A549 (cell line): ENCODE results near the gene PECR. TPM values are rescaled to one million over a fixed set of nuclear protein-coding genes. Genes with fewer than 3 reads are reported as not detected.

Experiments used
- ATAC-seq, 2 experiments: fragments of 200-7000 bp in 1 of 2; fragments of >200 bp in 1 of 2; cut with Nextera tagmentation in 1 of 2; cut with Tn5 transposase in 1 of 2; 3 replicates each; pipeline versions ENCODE4 v1.8.0 to v1.9.1; 2018 to 2020; ENCODE audit warnings: mild to moderate bottlenecking in 1 of 2, moderate library complexity in 1 of 2
- CTCF ChIA-PET: fragments of 300-600 bp; sonication (Branson Sonifier 250); formaldehyde crosslinking; extraction: SDS; loops from one replicate; lab custom pipeline; 2021; ENCODE audit warnings: antibody characterized with exemption, inconsistent platforms; lab: Yijun Ruan, JAX
- POLR2A ChIA-PET: fragments of 350-600 bp; formaldehyde crosslinking; extraction: SDS; loops from one replicate; lab custom pipeline; 2021; ENCODE audit warnings: antibody characterized with exemption, inconsistent platforms; lab: Yijun Ruan, JAX
- DNase-seq, 2 experiments: peaks; one replicate each; pipeline versions ENCODE4 v3.0.0 to v3.0.0-alpha.2; 2011 to 2016; ENCODE audit warnings: low read depth in 1 of 2, low spot score in 1 of 2
- FAIRE-seq: peaks from 2 replicates; lab custom pipeline; 2011; peaks lifted over from hg19 to GRCh38; lab: Jason Lieb, UNC
- H3K27ac ChIP-seq, 2 experiments: fragments of >200 bp; sonication (Bioruptor Twin); formaldehyde crosslinking; 3 replicates each; pipeline ENCODE4 v1.5.1; 2016 to 2017
- H3K4me1 ChIP-seq: fragments of >200 bp; sonication (Bioruptor Twin); formaldehyde crosslinking; 3 replicates; pipeline ENCODE4 v1.6.1; 2016
- H3K4me2 ChIP-seq: fragments of >200 bp; sonication (Bioruptor Twin); formaldehyde crosslinking; 3 replicates; pipeline ENCODE4 v1.6.1; 2016
- H3K4me3 ChIP-seq: fragments of >200 bp; sonication (Bioruptor Twin); formaldehyde crosslinking; 3 replicates; pipeline ENCODE4 v1.5.1; 2016
- H3K9me3 ChIP-seq: fragments of >200 bp; sonication (Bioruptor Twin); formaldehyde crosslinking; 3 replicates; pipeline ENCODE4 v1.6.1; 2016
- ATOH8 ChIP-seq: fragments of 250-450 bp; sonication (Bioruptor Pico); IDR thresholded peaks from 2 replicates; pipeline ENCODE4 v1.5.0; 2020; ENCODE audit warnings: low read depth, mild to moderate bottlenecking, moderate library complexity
- BCL3 ChIP-seq: fragments of >200 bp; sonication (Bioruptor Twin); formaldehyde crosslinking; IDR thresholded peaks from 3 replicates; pipeline ENCODE4 v1.6.1; 2016
- BHLHE40 ChIP-seq: IDR thresholded peaks from 2 replicates; pipeline ENCODE4 v1.6.1; 2012; ENCODE audit warnings: low read depth, low read length, inconsistent platforms
- CBX2 ChIP-seq: fragments of 200-600 bp; sonication (generic); IDR thresholded peaks from 2 replicates; pipeline ENCODE4 v1.6.1; 2016; ENCODE audit warnings: low read depth, mild to moderate bottlenecking, borderline replicate concordance
- CHD2 ChIP-seq: fragments of 150-350 bp; IDR thresholded peaks from 2 replicates; pipeline ENCODE4 v1.6.1; 2014; ENCODE audit warnings: low read length; ENCODE audit not compliant: partially characterized antibody
- CTCF ChIP-seq: fragments of >200 bp; sonication (Bioruptor Twin); formaldehyde crosslinking; IDR thresholded peaks from 3 replicates; pipeline ENCODE4 v1.5.1; 2016
- EP300 ChIP-seq, 2 experiments: fragments of >200 bp; sonication (Bioruptor Twin); formaldehyde crosslinking; IDR thresholded peaks; 2 replicates in 1 of 2; 3 replicates in 1 of 2; pipeline ENCODE4 v1.6.1; 2016 to 2017
- FOSB ChIP-seq: fragments of 250-450 bp; sonication (Bioruptor Pico); IDR thresholded peaks from 2 replicates; pipeline ENCODE4 v1.5.0; 2020; ENCODE audit warnings: mild to moderate bottlenecking, moderate library complexity
- FOSL2 ChIP-seq, 2 experiments: fragments of 450-650 bp in 1 of 2; fragments of >200 bp in 1 of 2; sonication (Bioruptor Twin) in 1 of 2; formaldehyde crosslinking; IDR thresholded peaks; 2 replicates each; pipeline versions ENCODE4 v1.5.0 to v1.6.1; 2016 to 2020; ENCODE audit warnings: mild to moderate bottlenecking in 1 of 2, moderate library complexity in 1 of 2
- FOXS1 ChIP-seq: fragments of 250-450 bp; sonication (Bioruptor Pico); IDR thresholded peaks from 2 replicates; pipeline ENCODE4 v1.5.0; 2020; ENCODE audit warnings: mild to moderate bottlenecking, moderate library complexity
- HES2 ChIP-seq: fragments of >200 bp; sonication (Bioruptor Twin); formaldehyde crosslinking; IDR thresholded peaks from 2 replicates; pipeline ENCODE4 v1.6.1; 2016
- HEYL ChIP-seq: fragments of 250-450 bp; sonication (Bioruptor Pico); IDR thresholded peaks from 2 replicates; pipeline ENCODE4 v1.8.0; 2021; ENCODE audit warnings: mild to moderate bottlenecking, moderate library complexity
- HOXA7 ChIP-seq: fragments of 250-450 bp; sonication (Bioruptor Pico); IDR thresholded peaks from 2 replicates; pipeline ENCODE4 v1.5.0; 2020; ENCODE audit warnings: mild to moderate bottlenecking, moderate library complexity
- HOXB13 ChIP-seq: fragments of 250-450 bp; sonication (Bioruptor Pico); IDR thresholded peaks from 2 replicates; pipeline ENCODE4 v1.5.0; 2020; ENCODE audit warnings: low read depth, mild to moderate bottlenecking, moderate library complexity
- HOXB5 ChIP-seq: fragments of 250-450 bp; sonication (Bioruptor Pico); IDR thresholded peaks from 2 replicates; pipeline ENCODE4 v1.5.0; 2020; ENCODE audit warnings: mild to moderate bottlenecking, moderate library complexity
- KDM1A ChIP-seq: fragments of 200-600 bp; sonication (generic); IDR thresholded peaks from 2 replicates; pipeline ENCODE4 v1.6.1; 2016; ENCODE audit warnings: low read depth, mild to moderate bottlenecking
- MAX ChIP-seq: IDR thresholded peaks from 2 replicates; pipeline ENCODE4 v1.6.1; 2012
- MAZ ChIP-seq: fragments of 150-350 bp; IDR thresholded peaks from 2 replicates; pipeline ENCODE4 v1.6.1; 2014; ENCODE audit warnings: antibody characterized with exemption, low read depth, low read length, borderline replicate concordance
- MYC ChIP-seq: IDR thresholded peaks from 2 replicates; pipeline ENCODE4 v1.6.1; 2012; ENCODE audit warnings: mild to moderate bottlenecking, inconsistent platforms, low read length, improper control_type of control experiment, borderline replicate concordance
- NPAS2 ChIP-seq: fragments of 250-450 bp; sonication (Bioruptor Pico); IDR thresholded peaks from 2 replicates; pipeline ENCODE4 v1.8.0; 2022; ENCODE audit warnings: mild to moderate bottlenecking, moderate library complexity, borderline replicate concordance
- NR3C1 ChIP-seq: fragments of >200 bp; sonication (Bioruptor Twin); formaldehyde crosslinking; IDR thresholded peaks from 3 replicates; pipeline ENCODE4 v1.6.1; 2017
- PHF8 ChIP-seq: fragments of 200-600 bp; sonication (generic); IDR thresholded peaks from 2 replicates; pipeline ENCODE4 v1.6.1; 2016; ENCODE audit warnings: low read depth, mild to moderate bottlenecking, antibody characterized with exemption, moderate library complexity, borderline replicate concordance
- POLR2A ChIP-seq: IDR thresholded peaks from 2 replicates; pipeline ENCODE4 v1.6.1; 2012; ENCODE audit warnings: mild to moderate bottlenecking, low read length
- POLR2AphosphoS2 ChIP-seq: conservative IDR thresholded peaks from 2 replicates; pipeline ENCODE4 v1.6.1; 2012; ENCODE audit warnings: low read length, improper control_type of control experiment, inconsistent platforms
- RCOR1 ChIP-seq: fragments of 150-350 bp; IDR thresholded peaks from 2 replicates; pipeline ENCODE4 v1.6.1; 2014; ENCODE audit warnings: antibody characterized with exemption, low read length, low read depth
- SREBF2 ChIP-seq: fragments of 450-650 bp; IDR thresholded peaks from 2 replicates; pipeline ENCODE4 v1.6.1; 2014; ENCODE audit warnings: mild to moderate bottlenecking, moderate library complexity
- TFCP2L1 ChIP-seq: fragments of 250-450 bp; sonication (Bioruptor Pico); IDR thresholded peaks from 2 replicates; pipeline ENCODE4 v1.5.0; 2021; ENCODE audit warnings: mild to moderate bottlenecking
- TP53 ChIP-seq: fragments of 250-450 bp; sonication (Bioruptor Pico); IDR thresholded peaks from 2 replicates; pipeline ENCODE4 v1.5.0; 2021; ENCODE audit warnings: mild to moderate bottlenecking, moderate library complexity
- USF2 ChIP-seq: fragments of 450-650 bp; IDR thresholded peaks from 2 replicates; pipeline ENCODE4 v1.6.1; 2014; ENCODE audit warnings: antibody characterized with exemption
- ZC3H11A ChIP-seq: fragments of 450-650 bp; IDR thresholded peaks from 2 replicates; pipeline ENCODE4 v1.6.1; 2014; ENCODE audit warnings: antibody characterized with exemption, mild to moderate bottlenecking
- ZFP36 ChIP-seq: fragments of 450-650 bp; IDR thresholded peaks from 2 replicates; pipeline ENCODE4 v1.6.1; 2014; ENCODE audit warnings: borderline replicate concordance; ENCODE audit not compliant: partially characterized antibody
- ZNF302 ChIP-seq: fragments of 250-450 bp; sonication (Bioruptor Pico); IDR thresholded peaks from 2 replicates; pipeline ENCODE4 v1.9.0; 2021; ENCODE audit warnings: inconsistent platforms, mild to moderate bottlenecking, moderate library complexity
- ZSCAN20 ChIP-seq: fragments of 250-450 bp; sonication (Bioruptor Pico); IDR thresholded peaks from 2 replicates; pipeline ENCODE4 v1.8.0; 2022; ENCODE audit warnings: mild to moderate bottlenecking, moderate library complexity
- WGBS: methylation state at CpG from one replicate; pipeline ENCODE4 v1.1.6; 2017; ENCODE audit errors: missing lambda C conversion rate; 5-methylcytosine and 5-hydroxymethylcytosine counted together
- polyA plus RNA-seq, 4 experiments: library from polyadenylated mRNA; depleted of rRNA in 3 of 4; stranded (reverse); fragments of >200 nt; fragmentation: RNase III in 1 of 4; extraction: RNeasy Plus Mini Kit Qiagen cat#74134 plus additional on column Dnase treatment in 1 of 4; gene quantifications; 2 replicates in 3 of 4; 3 replicates in 1 of 4; pipeline ENCODE4 v1.2.3, GENCODE V29; 2011 to 2017

Gene PECR
- polyA plus RNA-seq, 2 of the 4 experiments (the other 2 are of a cell fraction) = 16.8 to 39.9 TPM

- TF ChIP-seq MAX (peak; percentile 50), FOXS1 (CRISPR knock-in tag) (no peak), EP300 (IDR thresholded peaks at IDR 0.05) (no peak), TFCP2L1 (CRISPR knock-in tag) (no peak), ZFP36 (no peak), CBX2 (no peak), HES2 (no peak), TP53 (CRISPR knock-in tag) (no peak), HOXB13 (CRISPR knock-in tag) (no peak), KDM1A (no peak), RCOR1 (no peak), CHD2 (no peak), MAZ (no peak), CTCF (no peak), POLR2A (peak; percentile 92), BHLHE40 (no peak), FOSB (CRISPR knock-in tag) (no peak), ZSCAN20 (CRISPR knock-in tag) (no peak), PHF8 (no peak; the same call in 1 of the 2 replicates), FOSL2 (IDR thresholded peaks at IDR 0.05) (no peak), FOSL2 (CRISPR knock-in tag; IDR thresholded peaks at IDR 0.05) (no peak)
Measured at GRCh38 chr2:216081487-216082116, at the start of gene PECR, which contains the start of gene TMEM169 (continued).

- POLR2A ChIA-PET = interaction anchor here (0.7 kb wide), 1 partner anchor 33 kb away, joined by 4 read pairs; no protein-coding TSS in a partner anchor
Measured at GRCh38 chr2:216130346-216130971, 48.9 kb upstream of the PECR start.

More at GRCh38 chr2:216130346-216130971, 48.9 kb upstream of the PECR start:
- Histone ChIP-seq H3K9me3 (no peaks in the 10 kb centered on the region), H3K4me1 (no peaks in the 10 kb centered on the region), H3K27ac (no peak overlapping the region), H3K4me2 (no peak overlapping the region), H3K4me3 (no peak overlapping the region)
- TF ChIP-seq HOXB13 (CRISPR knock-in tag) (no peak), MYC (no peak), RCOR1 (no peak), ZC3H11A (no peak), USF2 (no peak), ATOH8 (CRISPR knock-in tag) (no peak), KDM1A (no peak), BCL3 (no peak), ZSCAN20 (CRISPR knock-in tag) (no peak), SREBF2 (no peak), FOSB (CRISPR knock-in tag) (no peak), NPAS2 (no peak), EP300 (IDR thresholded peaks at IDR 0.05) (no peak), HOXA7 (CRISPR knock-in tag) (no peak), NR3C1 (no peak), ZNF302 (CRISPR knock-in tag) (no peak), HEYL (CRISPR knock-in tag) (no peak), HOXB5 (no peak), TP53 (CRISPR knock-in tag) (no peak), POLR2AphosphoS2 (no peak)
- FAIRE-seq (no peak), DNase-seq (no peak), ATAC-seq (0 out of 6 replicates have a peak, but pooled peaks of 1 of the 2 experiments have one; percentile 42)
- CTCF ChIA-PET = interaction anchor here (0.9 to 1.5 kb wide), 3 partner anchors 11 to 19 kb away, joined by 3 to 7 read pairs (median 4); no protein-coding TSS in a partner anchor
- 90% methylated on average over 6 of the region's 6 CpGs for WGBS
